GM12878 (cell line): ENCODE data around the gene GGT7. TPM values are rescaled to one million over a fixed set of nuclear protein-coding genes. Genes with fewer than 3 reads are reported as not detected.

Source experiments
- ATAC-seq: fragments of 200-7000 bp; cut with Tn5 transposase; 3 replicates; pipeline ENCODE4 v1.9.1; 2020; ENCODE audit warnings: mild to moderate bottlenecking, moderate library complexity
- BruUV-seq: library from RNA; stranded (reverse); fragments of 400-500 nt; replicated peaks from 2 replicates; lab custom pipeline; 2021; lab: Mats Ljungman, UMichigan
- CTCF ChIA-PET: fragments of 300-600 bp; sonication (Branson Sonifier 250); formaldehyde crosslinking; extraction: SDS; loops from one replicate; lab custom pipeline; 2021; ENCODE audit warnings: inconsistent platforms; lab: Yijun Ruan, JAX
- POLR2A ChIA-PET: fragments of 350-600 bp; formaldehyde crosslinking; extraction: SDS; loops from one replicate; lab custom pipeline; 2021; ENCODE audit warnings: inconsistent platforms; lab: Charles Lee
- RAD21 ChIA-PET: fragments of 300-600 bp; sonication (Branson Sonifier 250); formaldehyde crosslinking; loops from one replicate; lab custom pipeline; 2023; ENCODE audit warnings: antibody characterized with exemption; ENCODE audit not compliant: unreplicated experiment; lab: Charles Lee
- SMC1A ChIA-PET: fragments of 300-600 bp; sonication (Branson Sonifier 250); formaldehyde crosslinking; loops from one replicate; lab custom pipeline; 2023; ENCODE audit not compliant: unreplicated experiment, uncharacterized antibody; lab: Charles Lee
- DNase-seq: peaks from one replicate; pipeline ENCODE4 v3.0.0-alpha.2; 2011; ENCODE audit warnings: low read depth, low spot score
- FAIRE-seq: peaks from 3 replicates; lab custom pipeline; 2011; peaks lifted over from hg19 to GRCh38; lab: Jason Lieb, UNC
- H2AFZ ChIP-seq: 2 replicates; pipeline ENCODE4 v1.6.0; 2011; ENCODE audit warnings: low read depth, low read length, control low read depth; ENCODE audit not compliant: control insufficient read depth
- H3K27ac ChIP-seq: 2 replicates; pipeline ENCODE4 v1.5.1; 2011; ENCODE audit warnings: control low read depth; ENCODE audit not compliant: control insufficient read depth, insufficient read depth
- H3K27me3 ChIP-seq, 2 experiments: replicated peaks in 1 of 2; 2 replicates each; pipeline versions ENCODE4 v1.6.0 to v1.6.1; 2011; ENCODE audit warnings: low read length in 1 of 2; ENCODE audit not compliant: control insufficient read depth in 2 of 2, insufficient read depth in 2 of 2
- H3K36me3 ChIP-seq, 2 experiments: 2 replicates each; pipeline ENCODE4 v1.5.1; 2011; ENCODE audit warnings: low read length in 1 of 2; ENCODE audit not compliant: control insufficient read depth in 2 of 2, insufficient read depth in 2 of 2
- H3K4me1 ChIP-seq: 2 replicates; pipeline ENCODE4 v1.6.1; 2011; ENCODE audit warnings: mild to moderate bottlenecking, low read length, moderate library complexity, mixed read lengths; ENCODE audit not compliant: control insufficient read depth, insufficient read depth
- H3K4me2 ChIP-seq: 2 replicates; pipeline ENCODE4 v1.6.0; 2011; ENCODE audit warnings: control low read depth; ENCODE audit not compliant: control insufficient read depth, insufficient read depth
- H3K4me3 ChIP-seq: fragments of 200-600 bp; sonication (generic); 2 replicates; pipeline ENCODE4 v1.5.1; 2016
- H3K79me2 ChIP-seq: 2 replicates; pipeline ENCODE4 v1.6.0; 2011; ENCODE audit warnings: low read length; ENCODE audit not compliant: control insufficient read depth, insufficient read depth
- H3K9ac ChIP-seq: 2 replicates; pipeline ENCODE4 v1.8.0; 2011; ENCODE audit warnings: low read length, control low read depth, mixed read lengths; ENCODE audit not compliant: control insufficient read depth, insufficient read depth
- H3K9me3 ChIP-seq: replicated peaks from 3 replicates; pipeline ENCODE4 v1.5.1; 2011; ENCODE audit warnings: mild to moderate bottlenecking, low read length; ENCODE audit not compliant: control insufficient read depth, insufficient read depth
- H4K20me1 ChIP-seq: 2 replicates; pipeline ENCODE4 v1.6.0; 2011; ENCODE audit not compliant: control insufficient read depth, insufficient read depth
- BHLHE40 ChIP-seq, 2 experiments: fragments of 450-650 bp in 1 of 2; IDR thresholded peaks; 2 replicates each; pipeline ENCODE4 v1.6.1; 2011 to 2017; ENCODE audit warnings: low read depth in 2 of 2, borderline replicate concordance in 1 of 2, improper control_type of control experiment in 1 of 2, low read length in 1 of 2, mild to moderate bottlenecking in 1 of 2
- E2F8 ChIP-seq: fragments of 450-650 bp; IDR thresholded peaks from 2 replicates; pipeline ENCODE4 v1.6.1; 2018; ENCODE audit warnings: mild to moderate bottlenecking, low read depth, moderate library complexity; ENCODE audit not compliant: partially characterized antibody
- E4F1 ChIP-seq: fragments of 450-650 bp; IDR thresholded peaks from 2 replicates; pipeline ENCODE4 v1.6.1; 2018; ENCODE audit warnings: borderline replicate concordance, mild to moderate bottlenecking; ENCODE audit not compliant: partially characterized antibody
- EGR1 ChIP-seq, 2 experiments: IDR thresholded peaks; 1 replicate in 1 of 2; 2 replicates in 1 of 2; pipeline ENCODE4 v1.6.1; 2011 to 2012; ENCODE audit warnings: low read depth in 2 of 2, low read length in 2 of 2, borderline replicate concordance in 1 of 2, mild to moderate bottlenecking in 1 of 2, moderate library complexity in 1 of 2
- HDAC6 ChIP-seq: fragments of 200-600 bp; sonication (generic); IDR thresholded peaks from one replicate; pipeline ENCODE4 v1.8.0; 2017; ENCODE audit warnings: antibody characterized with exemption; ENCODE audit not compliant: unreplicated experiment
- KAT2A ChIP-seq: conservative IDR thresholded peaks from 2 replicates; pipeline ENCODE4 v1.6.1; 2011; ENCODE audit warnings: low read depth, low read length; ENCODE audit not compliant: control insufficient read depth
- RELA ChIP-seq: fragments of 450-650 bp; IDR thresholded peaks from 2 replicates; pipeline ENCODE4 v1.8.0; 2014; ENCODE audit warnings: borderline replicate concordance; ENCODE audit not compliant: partially characterized antibody
- SP1 ChIP-seq: IDR thresholded peaks from one replicate; pipeline ENCODE4 v1.6.1; 2011; ENCODE audit warnings: low read depth, low read length
- USF1 ChIP-seq: IDR thresholded peaks from 2 replicates; pipeline ENCODE4 v1.6.1; 2011; ENCODE audit warnings: borderline replicate concordance, low read depth, mild to moderate bottlenecking, moderate library complexity, mixed read lengths, low read length; ENCODE audit not compliant: insufficient read depth; ENCODE audit errors: extremely low read length
- WGBS: methylation state at CpG from one replicate; pipeline ENCODE4 v1.1.6; 2016; ENCODE audit warnings: low lambda C conversion rate; ENCODE audit not compliant: insufficient replicate concordance, insufficient coverage; ENCODE audit errors: missing lambda C conversion rate; 5-methylcytosine and 5-hydroxymethylcytosine counted together
- in situ Hi-C: fragments of 300-500 bp; cut with MboI; formaldehyde crosslinking; loops from 9 replicates; pipeline ENCODE4 v1.14.3; 2018; ENCODE audit warnings: mixed read lengths
- intact Hi-C: fragments of 100-400 bp; cut with micrococcal nuclease; formaldehyde crosslinking; loops from one replicate; pipeline ENCODE4 v1.14.2; 2022; ENCODE audit not compliant: unreplicated experiment
- polyA plus RNA-seq, 11 experiments: library from polyadenylated mRNA; depleted of rRNA in 4 of 11; unstranded in 6 of 11; stranded (reverse) in 5 of 11; fragments of >200 nt; fragmentation: Nextera tagmentation in 4 of 11; fragmentation: Illumina TruSeq in 1 of 11; extraction: Ambion mirVana in 4 of 11; extraction: Trizol in 1 of 11; gene quantifications; 1 replicate in 1 of 11; 2 replicates in 10 of 11; pipeline versions ENCODE4 v1.2.1 to v1.2.3, GENCODE V29; 2011 to 2016; ENCODE audit warnings: inconsistent platforms in 2 of 11, missing spikeins in 2 of 11, low read depth in 1 of 11
- total RNA-seq, 4 experiments: library from RNA; depleted of rRNA in 3 of 4; stranded (reverse); fragments of >200 nt in 3 of 4; fragmentation: Illumina TruSeq in 1 of 4; extraction: Trizol in 1 of 4; gene quantifications; 2 replicates each; pipeline versions ENCODE4 v1.2.1 to v1.2.3, GENCODE V29; 2013 to 2021

Gene GGT7
- total and polyA plus RNA-seq, 10 of the 15 experiments (the other 5 are each of a cell fraction or from before 2014, with no cell fraction given): 0.02 to 14.7 (median 5.3) TPM

GRCh38 chr20:34871966-34872621 lies 562 bp downstream of the GGT7 start (continued):
- TF ChIP-seq BHLHE40 (IDR thresholded peaks at IDR 0.05; ENCODE audit: borderline replicate concordance in 1 of 2, low read depth in 2 of 2, low read length in 1 of 2): no peak
- no peak for TF ChIP-seq USF1
- TF ChIP-seq SP1: no peak

GRCh38 chr20:34871320-34871926 lies 1.2 kb downstream of the GGT7 start:
- in situ Hi-C loops: loop anchor here (5.0 kb wide), 1 partner anchor 86 kb away; the partner anchor contains the start of genes GSS and MYH7B
- BruUV-seq: no TSS peak
- FAIRE-seq (no peak), ATAC-seq (no peak), DNase-seq (no peak)
- H3K27me3 ChIP-seq: no peaks in the 10 kb centered on the region; a peak in 1 of 4 replicates
- H3K79me2 ChIP-seq: no peaks in the 10 kb centered on the region
- no peaks in the 10 kb centered on the region for H4K20me1 ChIP-seq
- ChIA-PET CTCF (interaction anchor here (0.8 to 7.5 kb wide), 5 partner anchors 12 to 338 kb away, joined by 3 to 99 read pairs (median 3); partner anchors contain the start of genes GSS and MYH7B), RAD21 (interaction anchor here (0.6 to 7.1 kb wide), 2 partner anchors 86 to 98 kb away, joined by 3 to 71 read pairs; partner anchors contain the start of genes GSS and MYH7B), POLR2A (interaction anchor here (0.6 kb wide), 2 partner anchors 169 to 266 kb away, joined by 3 to 5 read pairs; no protein-coding TSS in a partner anchor), SMC1A (interaction anchor here (1.6 kb wide), 1 partner anchor 9 kb away, joined by 5 read pairs; no protein-coding TSS in a partner anchor)
- H3K36me3 ChIP-seq: no peaks in the 10 kb centered on the region
- 85% methylated on average over 7 of the region's 7 CpGs for WGBS
- H3K9me3 ChIP-seq: no peaks in the 10 kb centered on the region
- H3K27ac ChIP-seq: no peak overlapping the region
- peak overlapping the region; percentile 88; the same call in 1 of the 2 replicates for H3K4me2 ChIP-seq
- H3K9ac ChIP-seq: no peak overlapping the region
- no peak overlapping the region for H3K4me3 ChIP-seq
- peaks cover 14% of the 10 kb centered on the region for H3K4me1 ChIP-seq
- intact Hi-C loops: loop anchor here (10.0 kb wide), 1 partner anchor 223 kb away; the partner anchor contains the start of gene TRPC4AP
- no peak overlapping the region for H2AFZ ChIP-seq
- no peak for TF ChIP-seq KAT2A
- TF ChIP-seq EGR1 (IDR thresholded peaks at IDR 0.05; ENCODE audit: borderline replicate concordance in 1 of 2, low read depth in 2 of 2, low read length in 2 of 2): no peak
- no peak for TF ChIP-seq RELA
- TF ChIP-seq E4F1: no peak
- TF ChIP-seq HDAC6: no peak
- no peak for TF ChIP-seq E2F8
